OCI-LY3 (cell line): ENCODE measurements around the gene TRAPPC2L.

Experiments
- CTCF ChIP-seq: fragments of 200-600, 300-600 bp; sonication (generic); IDR thresholded peaks from 2 replicates; pipeline ENCODE4 v1.5.1; 2014; ENCODE audit warnings: antibody characterized with exemption, low read length, low read depth
- EZH2phosphoT487 ChIP-seq: fragments of 200-600 bp; shearing (Covaris generic); IDR thresholded peaks from 2 replicates; pipeline ENCODE4 v1.6.1; 2018; ENCODE audit warnings: antibody characterized with exemption, mixed run types, low read depth

- TF ChIP-seq CTCF, result no peak
- no peak for TF ChIP-seq EZH2phosphoT487
Observed at GRCh38 chr16:88863426-88863825, 6.5 kb downstream of the TRAPPC2L start.
